ENCODE data around the gene ZNF385B.

Gene ZNF385B

DNA sequence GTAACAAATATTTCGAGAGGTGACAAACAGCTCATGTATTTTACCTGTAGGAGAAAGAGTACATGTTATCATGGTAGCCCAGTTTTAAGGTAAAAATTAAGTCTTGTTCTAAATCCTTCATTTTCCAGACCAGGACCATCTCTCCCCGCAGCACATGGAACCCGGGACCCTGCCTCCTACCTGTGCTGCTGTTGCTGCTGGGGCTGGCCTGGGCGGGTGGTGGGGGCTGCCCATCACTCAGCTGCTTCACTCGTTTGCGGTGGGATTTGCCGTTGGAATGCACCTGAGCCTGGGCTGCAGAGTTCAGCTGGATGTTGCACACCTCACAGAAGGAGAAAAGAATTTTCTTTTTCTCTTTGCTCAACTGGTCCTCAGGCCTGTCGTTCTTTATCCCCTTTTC is 92.1 kb downstream of the ZNF385B start:
- Histone ChIP-seq H3K27ac (no peak overlapping the region), H3K36me3 (no peaks in the 10 kb centered on the region), H3K27me3 (no peaks in the 10 kb centered on the region), H3K4me3 (ENCODE audit: low read depth in 1 of 2, low read length in 1 of 2) (no peak overlapping the region), H3K4me1 (ENCODE audit: control insufficient read depth in 1 of 2, insufficient read depth in 1 of 2, low read depth in 1 of 2, low read length in 1 of 2) (no peaks in the 10 kb centered on the region), H3K9me3 (no peaks in the 10 kb centered on the region)
- TF ChIP-seq, protein P1, sequence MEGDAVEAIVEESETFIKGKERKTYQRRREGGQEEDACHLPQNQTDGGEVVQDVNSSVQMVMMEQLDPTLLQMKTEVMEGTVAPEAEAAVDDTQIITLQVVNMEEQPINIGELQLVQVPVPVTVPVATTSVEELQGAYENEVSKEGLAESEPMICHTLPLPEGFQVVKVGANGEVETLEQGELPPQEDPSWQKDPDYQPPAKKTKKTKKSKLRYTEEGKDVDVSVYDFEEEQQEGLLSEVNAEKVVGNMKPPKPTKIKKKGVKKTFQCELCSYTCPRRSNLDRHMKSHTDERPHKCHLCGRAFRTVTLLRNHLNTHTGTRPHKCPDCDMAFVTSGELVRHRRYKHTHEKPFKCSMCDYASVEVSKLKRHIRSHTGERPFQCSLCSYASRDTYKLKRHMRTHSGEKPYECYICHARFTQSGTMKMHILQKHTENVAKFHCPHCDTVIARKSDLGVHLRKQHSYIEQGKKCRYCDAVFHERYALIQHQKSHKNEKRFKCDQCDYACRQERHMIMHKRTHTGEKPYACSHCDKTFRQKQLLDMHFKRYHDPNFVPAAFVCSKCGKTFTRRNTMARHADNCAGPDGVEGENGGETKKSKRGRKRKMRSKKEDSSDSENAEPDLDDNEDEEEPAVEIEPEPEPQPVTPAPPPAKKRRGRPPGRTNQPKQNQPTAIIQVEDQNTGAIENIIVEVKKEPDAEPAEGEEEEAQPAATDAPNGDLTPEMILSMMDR (IDR thresholded peaks at IDR 0.05): no peak

DNA sequence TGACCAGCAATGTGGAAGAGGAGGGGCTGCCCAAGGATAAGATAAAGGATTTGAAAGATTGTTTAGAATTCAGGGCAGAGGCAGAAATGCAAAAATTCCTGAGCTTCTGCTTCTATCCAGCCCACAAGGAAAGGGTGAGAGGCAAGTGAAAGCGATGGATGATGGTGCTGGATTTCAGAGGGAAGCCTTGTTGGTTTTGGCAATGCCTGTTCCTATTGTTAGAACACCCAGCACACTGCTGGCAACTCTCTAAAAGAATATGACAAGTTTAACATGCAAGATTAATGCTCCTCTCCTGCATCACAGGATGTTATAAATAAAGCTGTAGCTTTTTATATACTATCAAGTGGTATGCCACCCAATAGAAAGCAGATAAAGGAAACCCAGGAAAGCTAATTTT is 92.6 kb downstream of the ZNF385B start:
- Histone ChIP-seq H3K27ac (no peak overlapping the region), H3K4me1 (ENCODE audit: control insufficient read depth in 1 of 2, insufficient read depth in 1 of 2, low read depth in 1 of 2, low read length in 1 of 2) (no peaks in the 10 kb centered on the region), H3K27me3 (no peaks in the 10 kb centered on the region), H3K9me3 (no peaks in the 10 kb centered on the region), H3K4me3 (ENCODE audit: low read depth in 1 of 2, low read length in 1 of 2) (no peak overlapping the region), H3K36me3 (no peaks in the 10 kb centered on the region)
- TF ChIP-seq, protein P1 (IDR thresholded peaks at IDR 0.05): no peak

DNA sequence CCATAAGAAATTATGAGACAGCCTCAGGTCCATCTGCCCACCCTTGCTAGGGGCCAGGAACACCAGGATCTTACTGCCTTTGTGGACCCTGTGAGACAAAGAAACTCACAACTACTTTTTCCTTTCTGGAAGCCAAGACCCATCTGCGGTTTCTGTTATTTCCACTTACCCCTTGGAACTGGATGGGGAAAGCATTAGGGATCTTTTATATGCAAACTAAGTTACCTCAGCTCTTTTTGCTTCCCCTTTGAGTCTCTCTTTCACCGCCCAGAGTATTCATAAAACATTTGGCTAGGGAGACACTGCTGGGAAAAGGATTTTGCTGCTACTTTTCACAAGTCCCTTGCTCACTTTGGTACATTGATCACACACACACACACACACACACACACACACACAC is 95.7 kb downstream of the ZNF385B start:
- Histone ChIP-seq H3K36me3 (no peaks in the 10 kb centered on the region), H3K27ac (no peak overlapping the region), H3K9me3 (no peaks in the 10 kb centered on the region), H3K4me3 (ENCODE audit: low read depth in 1 of 2, low read length in 1 of 2) (no peak overlapping the region), H3K27me3 (no peaks in the 10 kb centered on the region), H3K4me1 (ENCODE audit: control insufficient read depth in 1 of 2, insufficient read depth in 1 of 2, low read depth in 1 of 2, low read length in 1 of 2) (no peaks in the 10 kb centered on the region)
- TF ChIP-seq, protein P1 (IDR thresholded peaks at IDR 0.05): no peak

DNA sequence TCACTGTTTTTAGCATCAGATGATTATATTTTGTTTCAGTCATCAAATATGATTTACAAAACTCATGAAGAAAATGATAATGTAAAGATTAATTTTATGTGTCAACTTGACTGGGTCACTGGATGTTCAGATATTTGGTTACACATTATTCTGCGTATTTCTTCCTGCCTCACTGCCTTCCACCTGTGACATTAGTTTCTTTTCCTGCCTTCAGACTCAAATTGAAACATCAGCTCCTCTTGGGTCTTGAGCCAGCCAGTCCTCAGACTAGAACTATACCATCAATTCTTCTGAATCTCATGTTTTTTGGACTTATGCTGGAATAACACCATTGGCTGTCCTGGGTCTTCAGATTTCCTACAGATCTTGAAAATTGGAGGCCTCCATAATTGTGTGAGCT is 96.7 kb downstream of the ZNF385B start:
- Histone ChIP-seq H3K27me3 (no peaks in the 10 kb centered on the region), H3K4me3 (ENCODE audit: low read depth in 1 of 2, low read length in 1 of 2) (no peak overlapping the region)
- TF ChIP-seq, protein P1 (IDR thresholded peaks at IDR 0.05): no peak

DNA sequence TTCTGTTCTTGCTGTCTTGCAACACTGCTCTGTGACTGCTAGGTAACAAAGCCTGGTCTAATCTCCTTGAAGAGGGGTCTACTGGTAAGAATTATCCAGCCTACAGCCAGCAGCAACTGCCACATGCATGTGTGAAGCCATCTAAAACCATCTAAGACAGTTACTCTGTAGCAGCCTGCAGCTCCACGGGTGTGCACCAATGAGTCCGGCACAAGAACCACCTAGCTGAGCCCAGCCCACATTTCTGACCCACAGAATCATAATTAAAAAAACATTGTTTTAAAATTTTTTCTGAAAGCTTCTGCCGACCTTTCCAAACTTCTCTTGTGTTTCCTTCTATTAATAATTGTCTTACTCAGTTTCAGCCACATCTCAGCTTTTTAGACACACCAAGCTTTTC is 102.8 kb downstream of the ZNF385B start:
- H3K9me3 ChIP-seq: no peaks in the 10 kb centered on the region
- TF ChIP-seq, protein P1 (IDR thresholded peaks at IDR 0.05): no peak
- no peaks in the 10 kb centered on the region for H3K27me3 ChIP-seq
- no peak overlapping the region for H3K27ac ChIP-seq
- H3K4me3 ChIP-seq (ENCODE audit: low read depth in 1 of 2, low read length in 1 of 2): no peak overlapping the region
- no peaks in the 10 kb centered on the region for H3K4me1 ChIP-seq (ENCODE audit: control insufficient read depth in 1 of 2, insufficient read depth in 1 of 2, low read depth in 1 of 2, low read length in 1 of 2)
- H3K36me3 ChIP-seq: no peaks in the 10 kb centered on the region

More for the DNA sequence above, 96.7 kb downstream of the ZNF385B start:
- Histone ChIP-seq H3K4me1 (ENCODE audit: control insufficient read depth in 1 of 2, insufficient read depth in 1 of 2, low read depth in 1 of 2, low read length in 1 of 2) (no peaks in the 10 kb centered on the region), H3K9me3 (no peaks in the 10 kb centered on the region), H3K27ac (no peak overlapping the region), H3K36me3 (no peaks in the 10 kb centered on the region)
